Spleen (tissue), 13 donors: Measurements from ENCODE around the gene LGMN. TPM values are rescaled to one million over a fixed set of nuclear protein-coding genes. Genes with fewer than 3 reads are reported as not detected.

ENCODE experiments used
- DNase-seq: peaks from one replicate; pipeline ENCODE4 v3.0.0-alpha.2; 2020
- H3K27ac ChIP-seq, 8 donors: fragments of 200-600 bp; sonication (generic) in 7 of 8; 1 replicate in 4 of 8; 2 replicates in 4 of 8; pipeline versions ENCODE4 v1.5.0 to v1.8.0; 2016 to 2021; ENCODE audit warnings: inconsistent platforms in 4 of 8, mild to moderate bottlenecking in 4 of 8, moderate library complexity in 1 of 8
- H3K27me3 ChIP-seq, 7 donors: fragments of 200-600 bp; sonication (generic) in 6 of 7; replicated peaks in 1 of 7; 1 replicate in 4 of 7; 2 replicates in 3 of 7; pipeline versions ENCODE4 v1.5.0 to v1.8.0; 2016 to 2021; ENCODE audit warnings: inconsistent platforms in 3 of 7, mild to moderate bottlenecking in 1 of 7
- H3K36me3 ChIP-seq, 6 donors: fragments of 200-600 bp; sonication (generic) in 5 of 6; 1 replicate in 4 of 6; 2 replicates in 2 of 6; pipeline versions ENCODE4 v1.5.0 to v1.8.0; 2016 to 2021; ENCODE audit warnings: inconsistent platforms in 2 of 6
- H3K4me1 ChIP-seq, 6 donors: fragments of 200-600 bp; sonication (generic) in 5 of 6; 1 replicate in 3 of 6; 2 replicates in 3 of 6; pipeline versions ENCODE4 v1.5.0 to v1.8.0; 2016 to 2021; ENCODE audit warnings: inconsistent platforms in 3 of 6
- H3K4me3 ChIP-seq, 8 donors: fragments of 200-600 bp; sonication (generic) in 7 of 8; 1 replicate in 4 of 8; 2 replicates in 4 of 8; pipeline versions ENCODE4 v1.5.0 to v1.8.0; 2016 to 2021; ENCODE audit warnings: inconsistent platforms in 4 of 8, mild to moderate bottlenecking in 4 of 8, moderate library complexity in 2 of 8
- H3K9me3 ChIP-seq, 8 donors: fragments of 200-600 bp; sonication (generic) in 7 of 8; 1 replicate in 4 of 8; 2 replicates in 4 of 8; pipeline versions ENCODE4 v1.5.0 to v1.8.0; 2016 to 2021; ENCODE audit warnings: inconsistent platforms in 4 of 8
- CTCF ChIP-seq, 11 experiments: fragments of 200-600 bp in 7 of 11; fragments of 450-650 bp in 4 of 11; sonication (generic) in 4 of 11; IDR thresholded peaks in 8 of 11; conservative IDR thresholded peaks in 3 of 11; 1 replicate in 7 of 11; 2 replicates in 4 of 11; pipeline versions ENCODE4 v1.4.0 to v1.8.0; 2016 to 2021; ENCODE audit warnings: antibody characterized with exemption in 11 of 11, inconsistent platforms in 4 of 11, mild to moderate bottlenecking in 1 of 11
- POLR2A ChIP-seq, 3 donors: fragments of 450-650 bp; IDR thresholded peaks; one replicate each; pipeline ENCODE4 v1.5.1; 2017; ENCODE audit warnings: antibody characterized with exemption in 3 of 3, mild to moderate bottlenecking in 1 of 3
- POLR2AphosphoS5 ChIP-seq, 3 donors: sonication (generic); formaldehyde crosslinking; IDR thresholded peaks; one replicate each; pipeline ENCODE4 v1.5.1; 2017; ENCODE audit warnings: antibody characterized with exemption in 3 of 3
- WGBS, 5 donors: extraction: QIAGEN DNeasy Blood & Tissue Kit in 3 of 5; methylation state at CpG; one replicate each; pipeline versions ENCODE4 v1.1.5 to v1.1.7; 2013 to 2018; 5-methylcytosine and 5-hydroxymethylcytosine counted together
- intact Hi-C: fragments of 100-400 bp; cut with DNase I; formaldehyde crosslinking; loops from one replicate; pipeline ENCODE4 v1.15.0; 2023; ENCODE audit warnings: low total_unique reads
- long read RNA-seq, 2 donors: transcript quantifications; one replicate each; lab custom pipeline, GENCODE V29; 2026
- polyA plus RNA-seq, 3 donors: library from polyadenylated mRNA; stranded (reverse); fragments of 200-250 nt; gene quantifications; one replicate each; pipeline ENCODE4 v1.2.1, GENCODE V29; 2013
- total RNA-seq, 7 donors: library from RNA; depleted of rRNA in 3 of 7; stranded (reverse); fragments of >200 nt in 3 of 7; fragmentation: NEBNext Ultra II Directional in 4 of 7; extraction: Animal tissue kit (Norgen Biotek cat#: 25700) in 4 of 7; gene quantifications; one replicate each; pipeline versions ENCODE4 v1.1.0 to v1.2.1, GENCODE V29; 2016 to 2021
- donor health status: healthy with polysubstance abuse.
- donor health status: DM: no; HTN: no; CAD: no; lungs with moderate emphysema.
- donor health status: DM: no; HTN: no; CAD: no.
- donor health status: Bipolar disorder and iron deficiency.
- donor health status: healthy.
- donor health status: DM: no; HTN: no; CAD: no.
- donor health status: DM: yes; HTN: yes; CAD: no.

Gene LGMN
- total RNA-seq (100 to 1,000 TPM; 121 to 270 (median 258) TPM), polyA plus RNA-seq (10 to 100 TPM; 56.6 to 99.7 (median 84.0) TPM)
- long read RNA-seq, donor 1, transcript LGMN-201 (14 exons, 2,055 nt) = major isoform, 173 of 293 reads
- long read RNA-seq, donor 1, transcript LGMN-202 (15 exons, 2,115 nt) = minor isoform, 7 of 293 reads
- long read RNA-seq, donor 1, transcript LGMN-215 (2 exons, 556 nt) = minor isoform, 6 of 293 reads
- long read RNA-seq, donor 1, partial matches to known transcripts = 98 of 293 reads
- long read RNA-seq, donor 1, other reads (novel, unspliced or antisense) = 0 of 293 reads
- long read RNA-seq, donor 2, transcript LGMN-201 (14 exons, 2,055 nt) = major isoform, 113 of 178 reads
- long read RNA-seq, donor 2, partial matches to known transcripts = 37 of 178 reads
- long read RNA-seq, donor 2, other reads (novel, unspliced or antisense) = 13 of 178 reads

GRCh38 chr14:92748259-92749016 lies at the start of gene LGMN:
LGMN (minus strand) TSS chr14:92748627; CDS start chr14:92732786, 15,841 bp downstream.
- DNase-seq = peak; percentile 95
- peak; percentile 99 to 100 (median 99) for TF ChIP-seq POLR2AphosphoS5 (IDR thresholded peaks at IDR 0.05)
- peak; percentile 85 to 98 (median 86) for TF ChIP-seq POLR2A (IDR thresholded peaks at IDR 0.05)
- no peak for TF ChIP-seq CTCF (IDR thresholded peaks at IDR 0.05 in 8 of 11, conservative IDR thresholded peaks at IDR 0.05 in 3 of 11)
- peak within 1 kb of the TSS; percentile 48 to 76 (median 52) for H3K4me3 ChIP-seq
- 4 to 7% (median 5%) methylated on average over 25 to 50 of the region's 50 CpGs for whole genome bisulfite sequencing, 5 donors
- peaks cover 0 to 1% (median 0%) of the 10 kb centered on the region in 6 donors for H3K36me3 ChIP-seq
- H3K9me3 ChIP-seq = peaks cover 0 to 6% (median 0%) of the 10 kb centered on the region in 8 donors
- H3K27me3 ChIP-seq = peaks cover 0 to 38% (median 0%) of the 10 kb centered on the region in 7 donors
- H3K27ac ChIP-seq = peak within 1 kb of the TSS in 7 of 8 donors; percentile 60 to 87 (median 83)
- intact Hi-C loops = no loop called here
- H3K4me1 ChIP-seq = peaks cover 0 to 60% (median 46%) of the 10 kb centered on the region in 6 donors

- TF ChIP-seq POLR2A (IDR thresholded peaks at IDR 0.05) (no peak), POLR2AphosphoS5 (IDR thresholded peaks at IDR 0.05) (no peak)
- H3K9me3 ChIP-seq = peaks cover 0 to 13% (median 10%) of the 10 kb centered on the region in 8 donors
- WGBS, 5 donors = 61 to 68% (median 65%) methylated on average over 6 of the region's 6 CpGs
- intact Hi-C loops = no loop called here
- peaks cover 21 to 65% (median 30%) of the 10 kb centered on the region in 6 donors for H3K4me1 ChIP-seq
- peaks cover 0 to 30% (median 12%) of the 10 kb centered on the region in 6 donors for H3K36me3 ChIP-seq
- no peak for DNase-seq
- H3K27ac ChIP-seq = peak overlapping the region in 7 of 8 donors; percentile 84 to 96 (median 92)
- no peaks in the 10 kb centered on the region for H3K27me3 ChIP-seq
- peak overlapping the region; percentile 61 to 89 (median 86) for H3K4me3 ChIP-seq
Observed at GRCh38 chr14:92794961-92795360, 46.5 kb upstream of the LGMN start.

GRCh38 chr14:92794547-92794941 lies 46.1 kb upstream of the LGMN start:
- no peaks in the 10 kb centered on the region for H3K27me3 ChIP-seq
- peaks cover 20 to 61% (median 26%) of the 10 kb centered on the region in 6 donors for H3K4me1 ChIP-seq
- peak overlapping the region; percentile 79 to 96 (median 90) for H3K27ac ChIP-seq
- H3K4me3 ChIP-seq = peak overlapping the region; percentile 61 to 89 (median 86)
- H3K36me3 ChIP-seq = peaks cover 0 to 26% (median 12%) of the 10 kb centered on the region in 6 donors
- no peak for DNase-seq
- intact Hi-C loops = no loop called here
- WGBS, 5 donors = 0 to 1% (median 0%) methylated on average over 17 to 20 of the region's 20 CpGs
- TF ChIP-seq POLR2AphosphoS5 (IDR thresholded peaks at IDR 0.05) = no peak
- TF ChIP-seq CTCF (IDR thresholded peaks at IDR 0.05 in 8 of 11, conservative IDR thresholded peaks at IDR 0.05 in 3 of 11) = no peak
- no peak for TF ChIP-seq POLR2A (IDR thresholded peaks at IDR 0.05)
- peaks cover 3 to 17% (median 15%) of the 10 kb centered on the region in 8 donors for H3K9me3 ChIP-seq

- peak; percentile 100 for DNase-seq
- intact Hi-C loops = no loop called here
- 1 to 8% (median 2%) methylated on average over 16 to 71 of the region's 71 CpGs for WGBS, 5 donors
- Histone ChIP-seq H3K9me3 (peaks cover 4 to 23% (median 21%) of the 10 kb centered on the region in 8 donors), H3K4me3 (peak within 1 kb of the TSS; percentile 61 to 89 (median 86)), H3K4me1 (peaks cover 20 to 56% (median 26%) of the 10 kb centered on the region in 6 donors), H3K27ac (peak within 1 kb of the TSS; percentile 79 to 96 (median 90)), H3K27me3 (no peaks in the 10 kb centered on the region), H3K36me3 (peaks cover 0 to 20% (median 12%) of the 10 kb centered on the region in 6 donors)
- TF ChIP-seq POLR2A (IDR thresholded peaks at IDR 0.05) = peak in 2 of 3 donors; percentile 75 to 82
- peak; percentile 92 to 96 (median 93) for TF ChIP-seq POLR2AphosphoS5 (IDR thresholded peaks at IDR 0.05)
- TF ChIP-seq CTCF (IDR thresholded peaks at IDR 0.05 in 8 of 11, conservative IDR thresholded peaks at IDR 0.05 in 3 of 11) = peak in 10 of 11 experiments; percentile 38 to 80 (median 52)
Observed at GRCh38 chr14:92793709-92794546, 45.5 kb upstream of the LGMN start, which contains the start of gene GOLGA5. GOLGA5 (plus strand) TSS chr14:92794305; CDS start chr14:92797438, 3,133 bp downstream.
